Activated T-cell treated with anti-CD3 and anti-CD28 coated beads, Interleukin-2, amount 50 U/mL, for 4 hours (primary cell): ENCODE measurements around the gene ZNF665. TPM values are rescaled to one million over a fixed set of nuclear protein-coding genes. Genes with fewer than 3 reads are reported as not detected.

Experiments
- ATAC-seq, 2 donors: fragments of 200-7000 bp; cut with Tn5 transposase; one replicate each; pipeline ENCODE4 v1.10.0; 2021
- DNase-seq: peaks from one replicate; pipeline ENCODE4 v3.0.0-alpha.2; 2020
- H3K27me3 Mint-ChIP-seq: one replicate; pipeline ENCODE4 v1.8.0; 2021; ENCODE audit warnings: low read depth, mixed read lengths
- H3K36me3 Mint-ChIP-seq: one replicate; pipeline ENCODE4 v1.8.0; 2022; ENCODE audit warnings: mixed read lengths; ENCODE audit not compliant: insufficient read depth
- H3K4me1 Mint-ChIP-seq: one replicate; pipeline ENCODE4 v1.8.0; 2021; ENCODE audit warnings: low read depth, mixed read lengths
- H3K4me3 Mint-ChIP-seq: one replicate; pipeline ENCODE4 v1.8.0; 2021; ENCODE audit warnings: mild to moderate bottlenecking, moderate library complexity, mixed read lengths
- H3K9me3 Mint-ChIP-seq: one replicate; pipeline ENCODE4 v1.8.0; 2021; ENCODE audit warnings: mixed read lengths
- total RNA-seq, 3 donors: library from RNA; stranded (reverse); gene quantifications; one replicate each; pipeline ENCODE4 v1.2.1, GENCODE V29; 2021

Gene ZNF665
- total RNA-seq, 3 donors from 2014 or later, result 0.57 to 0.71 (median 0.66) TPM

DNA sequence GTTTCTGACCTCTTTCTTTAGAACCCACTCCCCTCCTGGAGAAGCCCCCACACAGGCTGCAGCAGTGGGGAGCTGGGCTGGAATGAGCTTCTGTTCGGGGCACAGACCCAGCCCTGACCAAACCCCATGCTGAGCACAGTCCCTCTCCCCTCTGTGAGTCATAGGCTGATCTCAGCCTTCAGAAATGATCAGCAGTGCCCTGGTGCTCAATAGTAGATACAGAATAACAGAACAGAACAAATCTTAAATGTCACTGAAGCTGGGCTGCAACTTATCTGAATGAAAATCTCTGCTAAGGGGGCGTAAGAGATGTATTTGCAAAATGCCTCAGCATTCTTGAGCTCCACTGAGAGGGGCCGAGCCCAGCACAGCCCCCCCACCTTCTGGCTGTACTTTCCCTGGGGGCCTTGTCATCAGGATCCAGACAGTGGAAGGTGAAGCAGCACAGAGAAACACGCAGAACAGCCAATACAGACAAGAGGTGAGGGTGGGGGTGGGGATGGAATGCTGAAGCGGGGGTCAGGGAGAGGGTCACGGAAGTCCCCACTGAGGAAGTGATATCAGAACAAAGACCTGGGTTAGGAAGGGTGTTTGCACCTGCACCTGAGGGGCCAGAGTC lies 9.9 kb downstream of the ZNF665 start:
- H3K27me3 Mint-ChIP-seq, result no peaks in the 10 kb centered on the region
- DNase-seq (no peak), ATAC-seq (no peak)
- H3K36me3 Mint-ChIP-seq, result peaks cover 17% of the 10 kb centered on the region
- no peak overlapping the region for H3K4me3 Mint-ChIP-seq
- H3K9me3 Mint-ChIP-seq, result peaks cover 17% of the 10 kb centered on the region
- peaks cover 2% of the 10 kb centered on the region for H3K4me1 Mint-ChIP-seq

DNA sequence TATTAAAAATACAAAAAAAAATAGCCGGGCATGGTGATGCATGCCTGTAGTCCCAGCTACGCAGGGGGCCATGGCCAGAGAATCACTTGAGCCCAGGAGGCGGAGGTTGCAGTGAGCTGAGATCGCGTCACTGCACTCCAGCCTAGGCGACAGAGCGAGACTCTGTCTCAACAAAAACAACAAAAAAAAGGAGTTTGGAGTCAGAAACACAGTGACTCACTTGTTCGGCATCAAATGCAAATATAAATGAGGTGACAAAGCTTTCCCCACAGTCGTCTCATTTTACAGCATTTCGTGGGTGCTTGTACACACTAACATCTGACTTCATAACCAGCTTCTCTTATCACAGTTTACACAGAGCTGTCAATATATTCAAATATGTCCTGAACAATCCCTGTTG lies 11.0 kb downstream of the ZNF665 start:
- Mint-ChIP-seq H3K27me3 (no peaks in the 10 kb centered on the region), H3K4me3 (no peak overlapping the region), H3K36me3 (peaks cover 19% of the 10 kb centered on the region), H3K4me1 (peaks cover 2% of the 10 kb centered on the region), H3K9me3 (peaks cover 25% of the 10 kb centered on the region)
- DNase-seq, result no peak
- no peak for ATAC-seq

DNA sequence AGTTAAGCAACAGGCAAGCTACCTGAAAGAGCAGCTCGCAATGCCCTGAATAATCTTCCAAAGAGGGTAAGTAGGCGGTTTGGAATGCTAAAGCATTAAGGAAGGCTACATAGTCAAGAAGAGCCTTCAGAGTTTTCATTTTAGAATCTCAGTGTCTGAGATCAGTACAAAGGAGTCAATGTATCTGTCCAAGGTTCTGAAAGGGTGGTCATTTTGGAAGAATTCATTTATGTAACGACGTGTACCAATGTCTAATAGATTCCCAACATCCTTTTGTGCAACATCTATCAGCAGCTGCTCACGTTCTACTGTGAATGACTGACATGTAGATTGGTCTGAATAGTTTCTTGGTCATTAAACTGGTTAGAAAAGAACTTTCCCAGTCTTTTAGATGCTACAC lies 15.2 kb downstream of the ZNF665 start:
- H3K4me3 Mint-ChIP-seq, result no peak overlapping the region
- no peaks in the 10 kb centered on the region for H3K4me1 Mint-ChIP-seq
- peaks cover 2% of the 10 kb centered on the region for H3K27me3 Mint-ChIP-seq
- H3K9me3 Mint-ChIP-seq, result peaks cover 39% of the 10 kb centered on the region
- H3K36me3 Mint-ChIP-seq, result peaks cover 31% of the 10 kb centered on the region
- DNase-seq, result no peak
- no peak for ATAC-seq

DNA sequence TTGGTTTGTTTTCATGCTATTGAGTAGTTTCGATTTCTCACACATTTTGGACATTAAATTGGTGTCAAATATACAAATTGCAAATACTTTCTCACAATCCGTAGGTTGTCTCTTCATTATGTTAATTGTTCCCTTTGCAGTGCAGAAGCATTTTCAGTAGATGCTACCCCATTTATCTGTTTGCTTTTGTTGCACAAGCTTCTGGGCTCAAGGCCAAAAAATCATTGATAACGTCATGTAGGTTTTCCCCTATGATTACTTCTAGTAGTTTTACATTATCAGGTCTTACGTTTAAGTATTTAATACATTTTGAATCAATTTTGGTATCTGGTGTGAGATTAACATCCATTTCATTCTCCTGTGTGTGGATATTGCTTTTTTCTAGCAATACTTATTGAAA lies 20.3 kb downstream of the ZNF665 start:
- peaks cover 47% of the 10 kb centered on the region for H3K9me3 Mint-ChIP-seq

DNA sequence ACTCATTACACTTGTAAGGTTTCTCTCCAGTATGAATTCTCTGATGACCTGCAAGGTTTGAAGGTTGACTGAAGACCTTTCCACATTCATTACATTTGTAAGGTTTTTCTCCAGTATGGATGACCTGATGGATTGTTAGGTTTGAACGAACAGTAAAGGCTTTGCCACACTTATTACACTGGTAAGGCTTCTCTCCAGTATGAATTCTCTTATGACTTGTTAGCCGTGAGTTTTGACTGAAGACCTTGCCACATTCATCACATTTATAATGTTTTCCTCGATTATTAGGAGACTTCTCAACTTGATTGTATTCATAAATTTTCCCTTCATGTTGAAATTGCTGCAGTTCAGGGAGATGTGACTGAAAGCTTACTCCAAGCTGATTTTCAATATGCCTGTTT lies 27.5 kb downstream of the ZNF665 start:
- no peaks in the 10 kb centered on the region for H3K4me1 Mint-ChIP-seq
- peaks cover 12% of the 10 kb centered on the region for H3K36me3 Mint-ChIP-seq
- ATAC-seq (no peak), DNase-seq (no peak)
- no peak overlapping the region for H3K4me3 Mint-ChIP-seq
- H3K9me3 Mint-ChIP-seq, result peaks cover 53% of the 10 kb centered on the region
- no peaks in the 10 kb centered on the region for H3K27me3 Mint-ChIP-seq

More for the DNA sequence above, 20.3 kb downstream of the ZNF665 start:
- DNase-seq (no peak), ATAC-seq (no peak)
- Mint-ChIP-seq H3K27me3 (peaks cover 2% of the 10 kb centered on the region), H3K4me3 (no peak overlapping the region), H3K36me3 (peaks cover 15% of the 10 kb centered on the region), H3K4me1 (no peaks in the 10 kb centered on the region)

DNA sequence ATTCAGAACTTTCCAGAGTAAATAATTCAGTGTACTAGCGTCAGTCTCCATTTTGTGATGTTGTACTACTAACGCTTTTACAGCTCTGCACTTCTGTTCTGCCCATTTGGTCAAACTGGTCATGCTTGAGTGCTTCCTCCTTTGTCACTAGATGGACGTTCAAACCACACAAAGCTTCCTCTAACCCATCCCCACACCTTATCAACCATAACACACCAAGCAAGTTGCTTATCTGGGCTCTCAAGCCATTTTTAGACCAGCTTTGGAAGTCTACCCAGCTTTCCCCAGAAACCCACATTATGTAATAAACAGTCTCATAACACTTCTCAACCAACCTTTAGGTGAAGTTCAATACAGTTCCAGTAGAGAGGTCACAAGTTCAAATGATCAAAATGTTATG lies 32.0 kb downstream of the ZNF665 start:
- H3K4me1 Mint-ChIP-seq, result peaks cover 13% of the 10 kb centered on the region
- H3K27me3 Mint-ChIP-seq, result peaks cover 2% of the 10 kb centered on the region
- peaks cover 23% of the 10 kb centered on the region for H3K36me3 Mint-ChIP-seq
- no peak overlapping the region for H3K4me3 Mint-ChIP-seq
- H3K9me3 Mint-ChIP-seq, result peaks cover 49% of the 10 kb centered on the region
- no peak for ATAC-seq
- no peak for DNase-seq

DNA sequence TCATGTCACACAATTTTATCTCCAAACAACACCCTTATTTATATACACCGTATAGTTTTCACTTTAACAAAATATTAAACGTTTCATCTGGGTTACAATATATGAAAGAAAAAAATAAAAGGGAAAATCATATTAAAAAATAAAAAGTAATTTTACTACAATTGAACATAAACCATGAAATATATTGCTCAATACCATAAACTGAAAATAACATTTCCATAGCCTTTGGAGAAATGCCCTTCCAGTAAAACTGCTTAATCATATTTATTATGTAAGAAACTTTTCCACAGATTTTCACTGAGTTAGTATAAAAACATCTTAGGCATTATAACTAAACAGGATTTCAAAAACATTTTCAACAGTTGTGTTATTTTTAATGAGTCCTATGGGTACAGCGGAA lies 32.8 kb downstream of the ZNF665 start:
- H3K27me3 Mint-ChIP-seq, result peaks cover 2% of the 10 kb centered on the region
- peaks cover 13% of the 10 kb centered on the region for H3K4me1 Mint-ChIP-seq
- peaks cover 16% of the 10 kb centered on the region for H3K36me3 Mint-ChIP-seq
- no peak for ATAC-seq
- H3K4me3 Mint-ChIP-seq, result no peak overlapping the region
- H3K9me3 Mint-ChIP-seq, result peaks cover 41% of the 10 kb centered on the region
- no peak for DNase-seq

DNA sequence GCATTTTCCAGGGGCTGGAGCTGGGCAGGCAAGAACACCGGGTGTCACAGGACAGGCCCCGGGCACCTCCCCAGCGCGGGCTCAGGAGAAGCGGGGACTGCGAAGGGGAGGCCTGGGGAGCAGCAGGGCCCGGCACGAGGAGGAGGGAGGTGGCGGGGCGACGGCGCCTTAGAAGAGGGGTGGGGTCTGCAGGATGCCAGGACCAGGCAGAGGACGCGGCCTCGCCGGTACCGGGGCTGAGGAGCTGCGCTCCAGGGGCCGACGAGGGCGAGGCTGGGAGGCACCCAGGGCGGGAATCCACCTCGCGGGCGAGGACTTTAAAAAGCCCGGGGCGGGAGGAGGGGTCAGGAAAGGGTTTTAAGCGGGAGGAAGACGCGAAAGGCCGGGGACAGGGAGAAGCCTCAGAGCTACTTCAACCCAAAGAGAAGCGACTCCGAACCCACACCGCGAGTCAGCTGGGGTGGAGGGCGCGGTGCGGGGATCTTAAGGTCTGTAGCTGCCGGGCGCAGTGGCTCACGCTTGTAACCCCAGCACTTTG lies 35.0 kb downstream of the ZNF665 start:
- Mint-ChIP-seq H3K4me1 (peaks cover 17% of the 10 kb centered on the region), H3K36me3 (peaks cover 30% of the 10 kb centered on the region), H3K9me3 (peaks cover 39% of the 10 kb centered on the region), H3K27me3 (peaks cover 2% of the 10 kb centered on the region), H3K4me3 (peak overlapping the region; percentile 83)
- peak; percentile 18 for DNase-seq
- ATAC-seq, result peak; percentile 32 to 37

DNA sequence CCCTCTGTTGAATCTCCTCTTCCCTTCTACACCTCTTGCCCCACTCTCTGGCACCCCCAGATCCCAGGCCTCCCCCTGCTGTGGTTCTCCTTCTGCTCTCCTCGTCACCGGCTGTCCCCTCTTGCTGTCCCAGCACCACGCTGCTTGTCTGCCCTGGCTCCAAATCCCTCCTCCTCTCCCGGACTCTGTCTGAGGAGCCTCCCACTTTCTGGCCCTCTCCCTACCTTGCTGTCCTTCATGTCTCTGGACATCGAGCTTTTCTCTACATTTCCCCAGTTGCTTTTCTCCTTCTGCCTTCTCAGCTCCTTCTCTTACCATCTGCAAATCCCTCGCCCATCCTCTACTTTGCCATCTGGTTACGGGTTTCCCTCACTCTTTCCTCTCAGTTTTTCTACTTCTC lies 35.5 kb downstream of the ZNF665 start:
- Mint-ChIP-seq H3K4me3 (peak overlapping the region; percentile 83), H3K4me1 (peaks cover 17% of the 10 kb centered on the region), H3K36me3 (peaks cover 34% of the 10 kb centered on the region), H3K9me3 (peaks cover 43% of the 10 kb centered on the region), H3K27me3 (peaks cover 2% of the 10 kb centered on the region)
- ATAC-seq (no peak), DNase-seq (no peak)

DNA sequence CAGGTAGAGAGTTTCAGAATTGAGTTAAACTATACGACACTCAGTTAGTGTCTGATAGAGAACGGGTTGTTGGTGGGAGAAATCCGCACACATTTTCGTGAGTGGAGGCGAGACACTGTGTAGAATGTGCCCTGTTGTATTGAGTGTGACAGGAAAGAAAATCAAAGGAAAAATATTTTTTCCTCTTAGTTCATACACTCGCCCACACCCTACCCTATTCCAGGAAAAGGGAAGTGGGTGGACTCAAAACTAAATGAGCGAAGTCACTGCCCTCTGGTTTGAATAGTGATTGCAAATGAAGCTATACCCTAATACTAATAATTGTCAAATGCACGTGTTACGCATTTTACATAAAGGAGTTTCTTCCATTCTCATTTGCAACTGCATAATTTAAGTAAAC lies 36.3 kb downstream of the ZNF665 start:
- Mint-ChIP-seq H3K27me3 (peaks cover 2% of the 10 kb centered on the region), H3K4me1 (peaks cover 17% of the 10 kb centered on the region), H3K9me3 (peaks cover 43% of the 10 kb centered on the region), H3K36me3 (peaks cover 34% of the 10 kb centered on the region), H3K4me3 (peak overlapping the region; percentile 83)
- no peak for ATAC-seq
- DNase-seq, result no peak

DNA sequence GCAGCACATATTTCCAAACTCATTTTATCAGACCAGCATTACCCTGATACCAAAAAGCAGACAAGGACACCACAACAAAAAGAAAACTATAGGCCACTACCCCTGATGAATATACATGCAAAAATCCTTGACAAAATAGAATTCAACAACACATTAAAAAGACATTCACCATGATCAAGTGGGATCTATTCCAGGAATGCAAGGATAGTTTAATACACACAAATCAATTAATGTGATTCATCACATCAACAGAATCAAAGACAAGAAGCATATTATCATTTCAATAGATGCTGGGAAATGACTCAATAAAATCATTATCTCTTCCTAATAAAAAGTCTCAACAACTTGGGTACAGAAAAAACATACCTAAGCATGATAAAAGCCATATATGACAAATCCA lies 45.5 kb downstream of the ZNF665 start:
- ATAC-seq, result no peak
- H3K27me3 Mint-ChIP-seq, result no peaks in the 10 kb centered on the region
- no peaks in the 10 kb centered on the region for H3K4me1 Mint-ChIP-seq
- peaks cover 42% of the 10 kb centered on the region for H3K9me3 Mint-ChIP-seq
- peaks cover 65% of the 10 kb centered on the region for H3K36me3 Mint-ChIP-seq
- H3K4me3 Mint-ChIP-seq, result no peak overlapping the region
- no peak for DNase-seq

DNA sequence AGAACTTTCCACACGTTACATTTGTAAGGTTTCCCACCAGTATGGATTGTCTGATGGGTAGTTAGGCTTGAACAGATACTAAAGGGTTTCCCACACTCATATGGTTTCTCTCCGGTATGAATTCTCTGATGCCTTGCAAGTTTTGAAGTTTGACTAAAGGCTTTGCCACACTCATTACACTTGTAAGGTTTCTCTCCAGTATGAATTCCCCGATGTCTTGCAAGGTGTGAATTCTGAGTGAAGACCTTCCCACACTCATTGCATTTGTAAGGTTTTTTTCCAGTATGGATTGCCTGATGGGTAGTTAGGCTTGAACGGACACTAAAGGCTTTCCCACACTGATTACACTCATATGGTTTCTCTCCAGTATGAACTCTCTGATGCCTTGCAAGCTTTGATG lies 52.8 kb downstream of the ZNF665 start:
- H3K27me3 Mint-ChIP-seq, result no peaks in the 10 kb centered on the region
- no peak for DNase-seq
- ATAC-seq, result no peak
- no peak overlapping the region for H3K4me3 Mint-ChIP-seq
- H3K9me3 Mint-ChIP-seq, result peaks cover 48% of the 10 kb centered on the region
- peaks cover 37% of the 10 kb centered on the region for H3K36me3 Mint-ChIP-seq
- H3K4me1 Mint-ChIP-seq, result no peaks in the 10 kb centered on the region

DNA sequence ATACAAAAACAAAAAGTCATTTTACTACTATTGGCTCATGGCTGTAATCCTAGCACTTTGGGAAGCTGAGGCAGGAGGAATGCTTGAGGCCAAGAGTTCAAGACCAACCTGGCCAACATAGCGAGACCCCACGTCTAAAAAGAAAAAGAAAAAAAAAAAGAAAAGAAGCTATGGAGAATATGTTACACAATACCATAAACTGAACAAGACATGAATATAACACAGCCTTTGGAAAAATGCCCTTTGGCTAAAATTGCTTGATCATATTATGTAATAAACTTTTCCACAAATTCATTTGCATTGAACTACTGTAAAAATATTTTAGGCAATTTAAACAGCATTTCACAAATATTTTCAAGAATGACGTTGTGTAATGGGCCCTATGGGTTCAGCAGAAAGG lies 56.7 kb downstream of the ZNF665 start:
- ATAC-seq, result no peak
- H3K4me3 Mint-ChIP-seq, result no peak overlapping the region

DNA sequence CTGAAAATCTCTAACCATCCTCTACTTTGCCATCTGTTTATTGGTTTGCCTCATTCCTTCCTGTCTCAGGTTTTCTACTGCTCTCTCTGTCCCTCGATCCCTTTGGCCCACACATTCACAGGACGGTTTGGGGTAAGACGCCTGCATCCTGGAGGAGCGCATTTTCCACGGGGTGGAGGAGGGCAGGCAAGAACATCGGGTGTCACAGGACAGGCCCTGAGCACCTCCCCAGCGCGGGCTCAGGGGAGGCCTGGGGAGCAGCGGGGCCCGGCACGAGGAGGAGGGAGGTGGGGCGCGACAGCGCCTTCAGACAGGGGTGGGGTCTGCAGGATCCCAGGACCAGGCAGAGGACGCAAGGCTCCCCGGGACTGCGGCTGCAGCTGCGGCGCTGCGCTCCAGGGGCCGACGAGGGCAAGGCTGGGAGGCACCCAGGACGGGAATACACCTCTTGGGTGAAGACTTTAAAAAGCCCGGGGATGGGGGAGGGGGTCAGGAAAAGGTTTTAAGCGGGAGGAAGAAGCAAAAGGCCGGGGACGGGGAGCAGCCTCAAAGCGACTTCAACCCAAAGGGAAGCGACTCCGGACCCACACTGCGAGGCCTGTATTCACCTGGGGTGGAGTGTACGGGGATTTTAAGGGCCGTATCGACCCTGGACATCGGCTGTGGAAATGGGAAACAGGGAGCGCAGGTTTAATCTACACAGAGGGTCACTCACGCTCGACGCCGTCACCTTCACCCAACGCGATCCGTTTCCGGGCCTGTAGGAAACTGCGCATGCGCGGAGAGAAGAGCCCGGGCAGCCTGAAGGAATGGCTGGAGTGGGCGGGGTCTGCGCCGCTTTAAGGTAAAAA lies 60.8 kb downstream of the ZNF665 start, which contains the start of gene ZNF415:
Gene ZNF415 (minus strand): TSS at position 770 of the 851 bp plus-strand sequence. CDS start 10,234 bp downstream, outside the sequence.
- ATAC-seq, result no peak
- Mint-ChIP-seq H3K4me3 (peak within 1 kb of the TSS; percentile 58), H3K9me3 (peaks cover 44% of the 10 kb centered on the region), H3K27me3 (peaks cover 12% of the 10 kb centered on the region), H3K4me1 (peaks cover 8% of the 10 kb centered on the region), H3K36me3 (peaks cover 7% of the 10 kb centered on the region)
- DNase-seq, result peak; percentile 17

More for the DNA sequence above, 56.7 kb downstream of the ZNF665 start:
- H3K27me3 Mint-ChIP-seq, result peaks cover 7% of the 10 kb centered on the region
- H3K9me3 Mint-ChIP-seq, result peaks cover 41% of the 10 kb centered on the region
- H3K36me3 Mint-ChIP-seq, result peaks cover 9% of the 10 kb centered on the region
- H3K4me1 Mint-ChIP-seq, result peaks cover 7% of the 10 kb centered on the region
- DNase-seq, result no peak
